A549 (cell line): ENCODE data around the gene USP36. TPM values are rescaled to one million over a fixed set of nuclear protein-coding genes. Genes with fewer than 3 reads are reported as not detected.
A peak's percentile ranks its signal among the peaks of the same experiment; 100 is the strongest.

Experiments
- ATAC-seq, 2 experiments: fragments of 200-7000 bp in 1 of 2; fragments of >200 bp in 1 of 2; cut with Nextera tagmentation in 1 of 2; cut with Tn5 transposase in 1 of 2; 3 replicates each; pipeline versions ENCODE4 v1.8.0 to v1.9.1; 2018 to 2020; ENCODE audit warnings: mild to moderate bottlenecking in 1 of 2, moderate library complexity in 1 of 2
- CTCF ChIA-PET: fragments of 300-600 bp; sonication (Branson Sonifier 250); formaldehyde crosslinking; extraction: SDS; loops from one replicate; lab custom pipeline; 2021; ENCODE audit warnings: antibody characterized with exemption, inconsistent platforms; lab: Yijun Ruan, JAX
- POLR2A ChIA-PET: fragments of 350-600 bp; formaldehyde crosslinking; extraction: SDS; loops from one replicate; lab custom pipeline; 2021; ENCODE audit warnings: antibody characterized with exemption, inconsistent platforms; lab: Yijun Ruan, JAX
- DNase-seq, 2 experiments: peaks; one replicate each; pipeline versions ENCODE4 v3.0.0 to v3.0.0-alpha.2; 2011 to 2016; ENCODE audit warnings: low read depth in 1 of 2, low spot score in 1 of 2
- FAIRE-seq: peaks from 2 replicates; lab custom pipeline; 2011; peaks lifted over from hg19 to GRCh38; lab: Jason Lieb, UNC
- H3K27ac ChIP-seq, 2 experiments: fragments of >200 bp; sonication (Bioruptor Twin); formaldehyde crosslinking; 3 replicates each; pipeline ENCODE4 v1.5.1; 2016 to 2017
- H3K4me1 ChIP-seq: fragments of >200 bp; sonication (Bioruptor Twin); formaldehyde crosslinking; 3 replicates; pipeline ENCODE4 v1.6.1; 2016
- H3K4me2 ChIP-seq: fragments of >200 bp; sonication (Bioruptor Twin); formaldehyde crosslinking; 3 replicates; pipeline ENCODE4 v1.6.1; 2016
- H3K4me3 ChIP-seq: fragments of >200 bp; sonication (Bioruptor Twin); formaldehyde crosslinking; 3 replicates; pipeline ENCODE4 v1.5.1; 2016
- H3K9me3 ChIP-seq: fragments of >200 bp; sonication (Bioruptor Twin); formaldehyde crosslinking; 3 replicates; pipeline ENCODE4 v1.6.1; 2016
- BHLHE40 ChIP-seq: IDR thresholded peaks from 2 replicates; pipeline ENCODE4 v1.6.1; 2012; ENCODE audit warnings: low read depth, low read length, inconsistent platforms
- CBX8 ChIP-seq: fragments of 200-600 bp; sonication (generic); IDR thresholded peaks from 2 replicates; pipeline ENCODE4 v1.6.1; 2016
- CEBPB ChIP-seq, 2 experiments: fragments of >200 bp in 1 of 2; sonication (Bioruptor Twin) in 1 of 2; formaldehyde crosslinking in 1 of 2; IDR thresholded peaks; 2 replicates each; pipeline ENCODE4 v1.6.1; 2012 to 2016
- EHF ChIP-seq: fragments of 250-450 bp; sonication (Bioruptor Pico); IDR thresholded peaks from 2 replicates; pipeline ENCODE4 v1.5.0; 2020; ENCODE audit warnings: mild to moderate bottlenecking
- FOSL2 ChIP-seq, 2 experiments: fragments of 450-650 bp in 1 of 2; fragments of >200 bp in 1 of 2; sonication (Bioruptor Twin) in 1 of 2; formaldehyde crosslinking; IDR thresholded peaks; 2 replicates each; pipeline versions ENCODE4 v1.5.0 to v1.6.1; 2016 to 2020; ENCODE audit warnings: mild to moderate bottlenecking in 1 of 2, moderate library complexity in 1 of 2
- FOXS1 ChIP-seq: fragments of 250-450 bp; sonication (Bioruptor Pico); IDR thresholded peaks from 2 replicates; pipeline ENCODE4 v1.5.0; 2020; ENCODE audit warnings: mild to moderate bottlenecking, moderate library complexity
- GATA3 ChIP-seq: IDR thresholded peaks from 2 replicates; pipeline ENCODE4 v1.6.1; 2012; ENCODE audit warnings: borderline replicate concordance
- HDAC2 ChIP-seq: fragments of 200-600 bp; sonication (generic); IDR thresholded peaks from 2 replicates; pipeline ENCODE4 v1.6.1; 2016
- HOXB13 ChIP-seq: fragments of 250-450 bp; sonication (Bioruptor Pico); IDR thresholded peaks from 2 replicates; pipeline ENCODE4 v1.5.0; 2020; ENCODE audit warnings: low read depth, mild to moderate bottlenecking, moderate library complexity
- HOXB5 ChIP-seq: fragments of 250-450 bp; sonication (Bioruptor Pico); IDR thresholded peaks from 2 replicates; pipeline ENCODE4 v1.5.0; 2020; ENCODE audit warnings: mild to moderate bottlenecking, moderate library complexity
- JUN ChIP-seq, 2 experiments: fragments of >200 bp; sonication (Bioruptor Twin); formaldehyde crosslinking; IDR thresholded peaks; 2 replicates in 1 of 2; 3 replicates in 1 of 2; pipeline ENCODE4 v1.6.1; 2016 to 2017
- KDM1A ChIP-seq: fragments of 200-600 bp; sonication (generic); IDR thresholded peaks from 2 replicates; pipeline ENCODE4 v1.6.1; 2016; ENCODE audit warnings: low read depth, mild to moderate bottlenecking
- MAFK ChIP-seq: fragments of 450-650 bp; IDR thresholded peaks from 2 replicates; pipeline ENCODE4 v1.6.1; 2014; ENCODE audit not compliant: partially characterized antibody
- MYC ChIP-seq: IDR thresholded peaks from 2 replicates; pipeline ENCODE4 v1.6.1; 2012; ENCODE audit warnings: mild to moderate bottlenecking, inconsistent platforms, low read length, improper control_type of control experiment, borderline replicate concordance
- PHF8 ChIP-seq: fragments of 200-600 bp; sonication (generic); IDR thresholded peaks from 2 replicates; pipeline ENCODE4 v1.6.1; 2016; ENCODE audit warnings: low read depth, mild to moderate bottlenecking, antibody characterized with exemption, moderate library complexity, borderline replicate concordance
- POLR2A ChIP-seq: IDR thresholded peaks from 2 replicates; pipeline ENCODE4 v1.6.1; 2012; ENCODE audit warnings: mild to moderate bottlenecking, low read length
- RARB ChIP-seq: fragments of 250-450 bp; sonication (Bioruptor Pico); IDR thresholded peaks from 2 replicates; pipeline ENCODE4 v1.8.0; 2021; ENCODE audit warnings: mild to moderate bottlenecking, moderate library complexity
- RFX5 ChIP-seq: fragments of 450-650 bp; IDR thresholded peaks from 2 replicates; pipeline ENCODE4 v1.7.1; 2014; ENCODE audit warnings: antibody characterized with exemption, mild to moderate bottlenecking, moderate library complexity
- SMC3 ChIP-seq: fragments of >200 bp; sonication (Bioruptor Twin); formaldehyde crosslinking; IDR thresholded peaks from 3 replicates; pipeline ENCODE4 v1.6.1; 2018; ENCODE audit warnings: inconsistent platforms
- SREBF2 ChIP-seq: fragments of 450-650 bp; IDR thresholded peaks from 2 replicates; pipeline ENCODE4 v1.6.1; 2014; ENCODE audit warnings: mild to moderate bottlenecking, moderate library complexity
- TFCP2L1 ChIP-seq: fragments of 250-450 bp; sonication (Bioruptor Pico); IDR thresholded peaks from 2 replicates; pipeline ENCODE4 v1.5.0; 2021; ENCODE audit warnings: mild to moderate bottlenecking
- ZC3H11A ChIP-seq: fragments of 450-650 bp; IDR thresholded peaks from 2 replicates; pipeline ENCODE4 v1.6.1; 2014; ENCODE audit warnings: antibody characterized with exemption, mild to moderate bottlenecking
- ZSCAN20 ChIP-seq: fragments of 250-450 bp; sonication (Bioruptor Pico); IDR thresholded peaks from 2 replicates; pipeline ENCODE4 v1.8.0; 2022; ENCODE audit warnings: mild to moderate bottlenecking, moderate library complexity
- WGBS: methylation state at CpG from one replicate; pipeline ENCODE4 v1.1.6; 2017; ENCODE audit errors: missing lambda C conversion rate; 5-methylcytosine and 5-hydroxymethylcytosine counted together
- polyA minus RNA-seq: library from RNA; depleted of rRNA, polyadenylated mRNA; stranded (reverse); fragments of >200 nt; gene quantifications from 2 replicates; pipeline ENCODE4 v1.2.3, GENCODE V29; 2011; rRNA and poly(A)+ RNA removed
- polyA plus RNA-seq, 4 experiments: library from polyadenylated mRNA; depleted of rRNA in 3 of 4; stranded (reverse); fragments of >200 nt; fragmentation: RNase III in 1 of 4; extraction: RNeasy Plus Mini Kit Qiagen cat#74134 plus additional on column Dnase treatment in 1 of 4; gene quantifications; 2 replicates in 3 of 4; 3 replicates in 1 of 4; pipeline ENCODE4 v1.2.3, GENCODE V29; 2011 to 2017
- TF ChIP-seq, protein P1 (sequence below): fragments of 450-650 bp; IDR thresholded peaks from 2 replicates; pipeline ENCODE4 v1.6.1; 2014; ENCODE audit warnings: antibody characterized with exemption
- TF ChIP-seq, protein P2 (sequence below): fragments of 200-600 bp; sonication (generic); IDR thresholded peaks from 2 replicates; pipeline ENCODE4 v1.6.1; 2016; ENCODE audit warnings: antibody characterized with exemption, mild to moderate bottlenecking, moderate library complexity
- TF ChIP-seq, protein P3 (sequence below): IDR thresholded peaks from 2 replicates; pipeline ENCODE4 v1.6.1; 2012
- TF ChIP-seq, protein P4 (sequence below): fragments of >200 bp; sonication (Bioruptor Twin); formaldehyde crosslinking; IDR thresholded peaks from 3 replicates; pipeline ENCODE4 v1.6.1; 2016
- TF ChIP-seq, protein P5 (sequence below): IDR thresholded peaks from 2 replicates; pipeline ENCODE4 v1.6.1; 2012; ENCODE audit warnings: low read depth, borderline replicate concordance
- TF ChIP-seq, protein P6 (sequence below): fragments of >200 bp; sonication (Bioruptor Twin); formaldehyde crosslinking; IDR thresholded peaks from 3 replicates; pipeline ENCODE4 v1.5.1; 2016
- TF ChIP-seq, protein P7 (sequence below): fragments of 250-450 bp; sonication (Bioruptor Pico); IDR thresholded peaks from 2 replicates; pipeline ENCODE4 v1.5.0; 2020; ENCODE audit warnings: low read depth, mild to moderate bottlenecking, moderate library complexity

The USP36 gene
- polyA plus RNA-seq (2011; rRNA removed) (49.0 and 59.0 TPM in 2 replicates), polyA plus RNA-seq (2017; fragmentation: RNase III; extraction: RNeasy Plus Mini Kit Qiagen cat#74134 plus additional on column Dnase treatment) (40.7 to 43.8 TPM (median 41.1 TPM) in 3 replicates), polyA minus RNA-seq (79.8 and 90.9 TPM in 2 replicates)
- polyA plus RNA-seq (2012; cell fraction: cytosol; rRNA removed), result 41.6 and 47.2 TPM in 2 replicates
- 118 and 157 TPM in 2 replicates for polyA plus RNA-seq (2012; cell fraction: nucleus; rRNA removed)

DNA sequence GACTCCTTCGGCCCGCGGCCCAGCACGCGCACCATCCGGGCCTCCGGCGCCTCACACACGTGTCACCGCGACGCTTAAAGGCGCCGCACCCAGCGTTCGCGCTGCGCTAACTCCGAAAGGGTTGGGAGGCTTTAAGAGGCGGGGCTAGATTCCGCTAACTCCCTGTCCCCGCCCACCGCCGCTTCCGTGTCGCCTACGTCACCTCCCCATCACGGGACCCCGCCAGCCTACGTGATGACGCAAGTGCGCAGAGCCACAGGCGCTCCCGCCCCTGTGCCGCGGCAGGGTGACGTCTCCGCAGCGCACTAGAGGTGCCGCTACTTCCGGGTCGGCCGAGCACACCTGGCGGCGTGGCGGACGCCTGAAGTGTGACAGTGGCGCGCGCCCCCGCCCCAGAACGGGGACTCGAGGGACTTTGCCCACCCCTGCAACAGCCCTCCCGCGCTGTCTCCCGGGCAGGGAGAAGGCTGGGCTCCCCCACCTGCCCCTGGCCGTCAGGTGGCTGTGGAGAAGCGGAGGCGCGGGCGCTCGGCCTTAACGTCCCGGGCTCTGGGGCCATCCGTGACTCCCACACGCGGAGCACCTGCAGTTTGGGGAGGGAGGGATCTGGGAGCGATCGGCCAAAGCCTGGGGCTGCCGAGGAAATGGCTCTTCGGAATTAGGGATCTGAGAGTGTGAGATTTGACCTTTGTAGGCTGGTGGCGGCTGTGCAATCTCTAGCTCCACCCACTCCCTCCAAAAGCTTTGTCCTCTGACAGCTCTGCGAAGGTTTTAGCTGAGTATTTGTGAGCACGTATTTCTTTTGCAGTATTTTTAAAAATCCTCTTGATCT is at the start of gene USP36:
USP36 (minus strand) TSS at position 35 of the 832 bp plus-strand sequence. CDS start 4,451 bp downstream, outside the sequence.
- H3K4me1 ChIP-seq, result peaks cover 24% of the 10 kb centered on the region
- CTCF ChIA-PET, result interaction anchor here (0.8 to 3.4 kb wide), 4 partner anchors 11 to 22 kb away, joined by 3 to 17 read pairs (median 4); no protein-coding TSS in a partner anchor
- H3K27ac ChIP-seq, result peak within 1 kb of the TSS; percentile 94
- FAIRE-seq, result peak; percentile 92
- POLR2A ChIA-PET, result interaction anchor here (0.6 to 1.2 kb wide), 6 partner anchors 16 to 311 kb away, joined by 3 to 5 read pairs (median 4); partner anchors contain the start of gene CANT1
- peak; percentile 98 to 100 for DNase-seq
- no peaks in the 10 kb centered on the region for H3K9me3 ChIP-seq
- H3K4me3 ChIP-seq, result peak within 1 kb of the TSS; percentile 99
- peak within 1 kb of the TSS; percentile 96 for H3K4me2 ChIP-seq
- 2% methylated on average over 25 of the region's 74 CpGs for WGBS
- peak; percentile 88 to 93 for ATAC-seq
- TF ChIP-seq JUN (IDR thresholded peaks at IDR 0.05) (peak; percentile 76 to 98; a peak in 4 of 5 replicates), HDAC2 (no peak), SREBF2 (no peak; the same call in 1 of the 2 replicates), PHF8 (peak; percentile 95), HOXB5 (CRISPR knock-in tag) (peak; percentile 84), GATA3 (peak; percentile 55; the same call in 1 of the 2 replicates), BHLHE40 (peak; percentile 92), MAFK (no peak), EHF (CRISPR knock-in tag) (peak; percentile 81), KDM1A (no peak), MYC (peak; percentile 96), ZSCAN20 (CRISPR knock-in tag) (no peak), FOSL2 (IDR thresholded peaks at IDR 0.05) (no peak), FOSL2 (CRISPR knock-in tag; IDR thresholded peaks at IDR 0.05) (peak; percentile 85), CEBPB (IDR thresholded peaks at IDR 0.05) (peak in 1 of 2 experiments; percentile 84; a peak in 2 of 4 replicates), POLR2A (peak; percentile 84), RFX5 (peak; percentile 52; the same call in 1 of the 2 replicates), ZC3H11A (no peak), HOXB13 (peak; percentile 74; the same call in 1 of the 2 replicates), TFCP2L1 (CRISPR knock-in tag) (0 out of 2 replicates have a peak, but pooled peaks have one; percentile 47), SMC3 (no peak), RARB (CRISPR knock-in tag) (0 out of 2 replicates have a peak, but pooled peaks have one; percentile 49), CBX8 (no peak), FOXS1 (CRISPR knock-in tag) (no peak)
- TF ChIP-seq, protein P1, sequence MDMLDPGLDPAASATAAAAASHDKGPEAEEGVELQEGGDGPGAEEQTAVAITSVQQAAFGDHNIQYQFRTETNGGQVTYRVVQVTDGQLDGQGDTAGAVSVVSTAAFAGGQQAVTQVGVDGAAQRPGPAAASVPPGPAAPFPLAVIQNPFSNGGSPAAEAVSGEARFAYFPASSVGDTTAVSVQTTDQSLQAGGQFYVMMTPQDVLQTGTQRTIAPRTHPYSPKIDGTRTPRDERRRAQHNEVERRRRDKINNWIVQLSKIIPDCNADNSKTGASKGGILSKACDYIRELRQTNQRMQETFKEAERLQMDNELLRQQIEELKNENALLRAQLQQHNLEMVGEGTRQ, result peak; percentile 91
- TF ChIP-seq, protein P2, sequence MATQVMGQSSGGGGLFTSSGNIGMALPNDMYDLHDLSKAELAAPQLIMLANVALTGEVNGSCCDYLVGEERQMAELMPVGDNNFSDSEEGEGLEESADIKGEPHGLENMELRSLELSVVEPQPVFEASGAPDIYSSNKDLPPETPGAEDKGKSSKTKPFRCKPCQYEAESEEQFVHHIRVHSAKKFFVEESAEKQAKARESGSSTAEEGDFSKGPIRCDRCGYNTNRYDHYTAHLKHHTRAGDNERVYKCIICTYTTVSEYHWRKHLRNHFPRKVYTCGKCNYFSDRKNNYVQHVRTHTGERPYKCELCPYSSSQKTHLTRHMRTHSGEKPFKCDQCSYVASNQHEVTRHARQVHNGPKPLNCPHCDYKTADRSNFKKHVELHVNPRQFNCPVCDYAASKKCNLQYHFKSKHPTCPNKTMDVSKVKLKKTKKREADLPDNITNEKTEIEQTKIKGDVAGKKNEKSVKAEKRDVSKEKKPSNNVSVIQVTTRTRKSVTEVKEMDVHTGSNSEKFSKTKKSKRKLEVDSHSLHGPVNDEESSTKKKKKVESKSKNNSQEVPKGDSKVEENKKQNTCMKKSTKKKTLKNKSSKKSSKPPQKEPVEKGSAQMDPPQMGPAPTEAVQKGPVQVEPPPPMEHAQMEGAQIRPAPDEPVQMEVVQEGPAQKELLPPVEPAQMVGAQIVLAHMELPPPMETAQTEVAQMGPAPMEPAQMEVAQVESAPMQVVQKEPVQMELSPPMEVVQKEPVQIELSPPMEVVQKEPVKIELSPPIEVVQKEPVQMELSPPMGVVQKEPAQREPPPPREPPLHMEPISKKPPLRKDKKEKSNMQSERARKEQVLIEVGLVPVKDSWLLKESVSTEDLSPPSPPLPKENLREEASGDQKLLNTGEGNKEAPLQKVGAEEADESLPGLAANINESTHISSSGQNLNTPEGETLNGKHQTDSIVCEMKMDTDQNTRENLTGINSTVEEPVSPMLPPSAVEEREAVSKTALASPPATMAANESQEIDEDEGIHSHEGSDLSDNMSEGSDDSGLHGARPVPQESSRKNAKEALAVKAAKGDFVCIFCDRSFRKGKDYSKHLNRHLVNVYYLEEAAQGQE, result peak; percentile 22; the same call in 1 of the 2 replicates
- TF ChIP-seq, protein P3, sequence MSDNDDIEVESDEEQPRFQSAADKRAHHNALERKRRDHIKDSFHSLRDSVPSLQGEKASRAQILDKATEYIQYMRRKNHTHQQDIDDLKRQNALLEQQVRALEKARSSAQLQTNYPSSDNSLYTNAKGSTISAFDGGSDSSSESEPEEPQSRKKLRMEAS, result peak; percentile 100
- TF ChIP-seq, protein P4, sequence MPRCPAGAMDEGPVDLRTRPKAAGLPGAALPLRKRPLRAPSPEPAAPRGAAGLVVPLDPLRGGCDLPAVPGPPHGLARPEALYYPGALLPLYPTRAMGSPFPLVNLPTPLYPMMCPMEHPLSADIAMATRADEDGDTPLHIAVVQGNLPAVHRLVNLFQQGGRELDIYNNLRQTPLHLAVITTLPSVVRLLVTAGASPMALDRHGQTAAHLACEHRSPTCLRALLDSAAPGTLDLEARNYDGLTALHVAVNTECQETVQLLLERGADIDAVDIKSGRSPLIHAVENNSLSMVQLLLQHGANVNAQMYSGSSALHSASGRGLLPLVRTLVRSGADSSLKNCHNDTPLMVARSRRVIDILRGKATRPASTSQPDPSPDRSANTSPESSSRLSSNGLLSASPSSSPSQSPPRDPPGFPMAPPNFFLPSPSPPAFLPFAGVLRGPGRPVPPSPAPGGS, result peak; percentile 86; the same call in 2 of the 3 replicates
- TF ChIP-seq, protein P5, sequence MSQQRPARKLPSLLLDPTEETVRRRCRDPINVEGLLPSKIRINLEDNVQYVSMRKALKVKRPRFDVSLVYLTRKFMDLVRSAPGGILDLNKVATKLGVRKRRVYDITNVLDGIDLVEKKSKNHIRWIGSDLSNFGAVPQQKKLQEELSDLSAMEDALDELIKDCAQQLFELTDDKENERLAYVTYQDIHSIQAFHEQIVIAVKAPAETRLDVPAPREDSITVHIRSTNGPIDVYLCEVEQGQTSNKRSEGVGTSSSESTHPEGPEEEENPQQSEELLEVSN, result peak; percentile 74
- TF ChIP-seq, protein P6, sequence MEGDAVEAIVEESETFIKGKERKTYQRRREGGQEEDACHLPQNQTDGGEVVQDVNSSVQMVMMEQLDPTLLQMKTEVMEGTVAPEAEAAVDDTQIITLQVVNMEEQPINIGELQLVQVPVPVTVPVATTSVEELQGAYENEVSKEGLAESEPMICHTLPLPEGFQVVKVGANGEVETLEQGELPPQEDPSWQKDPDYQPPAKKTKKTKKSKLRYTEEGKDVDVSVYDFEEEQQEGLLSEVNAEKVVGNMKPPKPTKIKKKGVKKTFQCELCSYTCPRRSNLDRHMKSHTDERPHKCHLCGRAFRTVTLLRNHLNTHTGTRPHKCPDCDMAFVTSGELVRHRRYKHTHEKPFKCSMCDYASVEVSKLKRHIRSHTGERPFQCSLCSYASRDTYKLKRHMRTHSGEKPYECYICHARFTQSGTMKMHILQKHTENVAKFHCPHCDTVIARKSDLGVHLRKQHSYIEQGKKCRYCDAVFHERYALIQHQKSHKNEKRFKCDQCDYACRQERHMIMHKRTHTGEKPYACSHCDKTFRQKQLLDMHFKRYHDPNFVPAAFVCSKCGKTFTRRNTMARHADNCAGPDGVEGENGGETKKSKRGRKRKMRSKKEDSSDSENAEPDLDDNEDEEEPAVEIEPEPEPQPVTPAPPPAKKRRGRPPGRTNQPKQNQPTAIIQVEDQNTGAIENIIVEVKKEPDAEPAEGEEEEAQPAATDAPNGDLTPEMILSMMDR, result no peak
- TF ChIP-seq, protein P7, sequence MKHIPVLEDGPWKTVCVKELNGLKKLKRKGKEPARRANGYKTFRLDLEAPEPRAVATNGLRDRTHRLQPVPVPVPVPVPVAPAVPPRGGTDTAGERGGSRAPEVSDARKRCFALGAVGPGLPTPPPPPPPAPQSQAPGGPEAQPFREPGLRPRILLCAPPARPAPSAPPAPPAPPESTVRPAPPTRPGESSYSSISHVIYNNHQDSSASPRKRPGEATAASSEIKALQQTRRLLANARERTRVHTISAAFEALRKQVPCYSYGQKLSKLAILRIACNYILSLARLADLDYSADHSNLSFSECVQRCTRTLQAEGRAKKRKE (CRISPR knock-in tag), result peak; percentile 41; the same call in 1 of the 2 replicates
